ENCODE results near the gene ASIC2. TPM values are rescaled to one million over a fixed set of nuclear protein-coding genes. Genes with fewer than 3 reads are reported as not detected.

Gene ASIC2
- total RNA-seq, 2 donors from 2014 or later, result 0.48 to 1.3 TPM

DNA sequence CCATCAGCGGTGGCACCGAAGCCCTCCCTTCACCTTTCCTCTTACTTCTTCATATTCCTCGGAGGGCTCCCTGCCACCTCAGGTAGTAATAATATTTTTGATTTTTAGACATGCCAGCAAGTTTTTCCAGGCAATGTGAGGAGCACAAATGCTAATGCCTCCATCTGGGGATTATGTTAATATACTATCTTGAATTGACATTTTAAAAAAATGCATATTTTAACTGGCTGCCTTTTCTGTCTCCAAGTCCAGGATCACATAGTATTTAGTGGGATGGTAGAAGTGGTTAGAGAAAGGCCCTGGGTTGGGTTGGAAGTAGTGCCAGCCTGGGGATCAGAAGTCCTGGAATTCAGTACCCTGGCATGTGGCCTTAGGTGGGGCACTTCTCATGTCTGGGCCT, 154.5 kb downstream of the ASIC2 start:
- Histone ChIP-seq H3K9me3 (no peaks in the 10 kb centered on the region), H3K36me3 (no peaks in the 10 kb centered on the region), H3K4me1 (no peaks in the 10 kb centered on the region), H3K9ac (ENCODE audit: low read depth in 2 of 2, low read length in 2 of 2) (no peak overlapping the region), H3K27me3 (no peaks in the 10 kb centered on the region), H3K27ac (no peak overlapping the region), H3K4me3 (no peak overlapping the region)
- TF ChIP-seq, protein P1, sequence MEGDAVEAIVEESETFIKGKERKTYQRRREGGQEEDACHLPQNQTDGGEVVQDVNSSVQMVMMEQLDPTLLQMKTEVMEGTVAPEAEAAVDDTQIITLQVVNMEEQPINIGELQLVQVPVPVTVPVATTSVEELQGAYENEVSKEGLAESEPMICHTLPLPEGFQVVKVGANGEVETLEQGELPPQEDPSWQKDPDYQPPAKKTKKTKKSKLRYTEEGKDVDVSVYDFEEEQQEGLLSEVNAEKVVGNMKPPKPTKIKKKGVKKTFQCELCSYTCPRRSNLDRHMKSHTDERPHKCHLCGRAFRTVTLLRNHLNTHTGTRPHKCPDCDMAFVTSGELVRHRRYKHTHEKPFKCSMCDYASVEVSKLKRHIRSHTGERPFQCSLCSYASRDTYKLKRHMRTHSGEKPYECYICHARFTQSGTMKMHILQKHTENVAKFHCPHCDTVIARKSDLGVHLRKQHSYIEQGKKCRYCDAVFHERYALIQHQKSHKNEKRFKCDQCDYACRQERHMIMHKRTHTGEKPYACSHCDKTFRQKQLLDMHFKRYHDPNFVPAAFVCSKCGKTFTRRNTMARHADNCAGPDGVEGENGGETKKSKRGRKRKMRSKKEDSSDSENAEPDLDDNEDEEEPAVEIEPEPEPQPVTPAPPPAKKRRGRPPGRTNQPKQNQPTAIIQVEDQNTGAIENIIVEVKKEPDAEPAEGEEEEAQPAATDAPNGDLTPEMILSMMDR (IDR thresholded peaks at IDR 0.05), result no peak
- DNase-seq, result no peak
- intact Hi-C loops (cut with DNase I), result no loop called here

DNA sequence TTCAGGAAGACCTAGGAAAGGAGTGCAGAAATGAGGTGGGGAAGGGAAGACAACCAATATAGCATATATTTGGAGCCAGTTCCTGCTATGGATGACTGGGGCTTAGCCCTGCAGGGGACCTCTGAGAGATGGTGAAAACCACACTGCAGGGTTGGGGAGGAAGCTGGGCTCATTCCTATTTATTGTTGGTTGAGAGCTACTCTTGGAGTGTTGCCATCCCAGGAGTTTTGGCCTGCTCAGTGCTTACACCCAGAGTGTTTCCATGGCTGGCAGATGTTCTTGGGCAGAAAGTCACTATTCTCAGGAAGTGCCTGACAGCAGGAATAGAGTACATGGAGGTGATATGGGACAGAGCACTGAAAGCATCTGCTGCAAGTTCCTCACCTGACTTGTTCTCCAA, 155.7 kb downstream of the ASIC2 start:
- no peaks in the 10 kb centered on the region for H3K9me3 ChIP-seq
- no peaks in the 10 kb centered on the region for H3K36me3 ChIP-seq
- H3K4me3 ChIP-seq, result no peak overlapping the region
- no peak overlapping the region for H3K27ac ChIP-seq
- H3K9ac ChIP-seq (ENCODE audit: low read depth in 2 of 2, low read length in 2 of 2), result no peak overlapping the region
- no peaks in the 10 kb centered on the region for H3K4me1 ChIP-seq
- intact Hi-C loops (cut with DNase I), result no loop called here
- TF ChIP-seq, protein P1 (IDR thresholded peaks at IDR 0.05), result no peak
- H3K27me3 ChIP-seq, result no peaks in the 10 kb centered on the region
- no peak for DNase-seq

DNA sequence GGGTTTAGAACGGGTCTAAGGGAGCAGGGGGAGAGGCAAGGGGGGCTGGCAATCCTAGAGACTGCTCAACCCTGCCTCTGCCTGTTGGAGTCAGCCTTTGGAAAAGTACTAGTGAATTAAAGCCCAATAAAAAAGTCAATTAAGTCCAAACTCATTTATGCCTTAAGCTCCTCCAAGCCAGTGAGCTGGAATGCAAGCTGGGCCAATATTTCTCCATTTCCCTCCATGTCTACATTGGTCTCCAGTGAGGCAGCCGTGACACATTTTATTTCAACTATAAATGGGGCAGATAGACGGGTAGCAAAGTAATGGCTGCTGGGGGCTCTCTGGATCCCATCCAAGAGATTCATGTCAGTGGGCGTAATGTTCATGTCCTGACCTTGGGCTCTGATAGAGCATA, 157.4 kb downstream of the ASIC2 start:
- Histone ChIP-seq H3K9ac (ENCODE audit: low read depth in 2 of 2, low read length in 2 of 2) (no peak overlapping the region), H3K27me3 (no peaks in the 10 kb centered on the region), H3K9me3 (no peaks in the 10 kb centered on the region), H3K4me1 (no peaks in the 10 kb centered on the region), H3K27ac (no peak overlapping the region), H3K4me3 (no peak overlapping the region), H3K36me3 (no peaks in the 10 kb centered on the region)
- intact Hi-C loops (cut with DNase I), result no loop called here
- TF ChIP-seq, protein P1 (IDR thresholded peaks at IDR 0.05), result no peak
- no peak for DNase-seq

DNA sequence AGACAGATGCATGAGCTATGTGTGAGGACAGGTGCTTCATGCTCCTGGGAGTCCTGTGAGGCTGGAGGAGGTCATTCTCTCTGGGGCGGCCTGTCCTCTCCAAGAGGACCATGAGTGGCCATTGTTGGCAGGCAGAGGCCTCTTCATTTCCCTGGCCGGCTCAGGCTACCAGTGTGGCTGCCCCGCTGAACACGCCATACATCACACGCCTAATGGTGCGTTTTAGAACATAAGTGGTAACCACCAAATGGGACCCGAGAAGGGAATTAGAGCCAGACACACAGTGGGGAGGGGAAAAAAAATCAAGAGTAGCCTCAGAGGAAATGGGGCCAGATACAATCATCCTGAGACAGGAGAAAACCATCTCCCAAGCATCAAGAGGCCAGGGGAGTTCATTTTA, 161.5 kb downstream of the ASIC2 start:
- Histone ChIP-seq H3K27me3 (no peaks in the 10 kb centered on the region), H3K9ac (ENCODE audit: low read depth in 2 of 2, low read length in 2 of 2) (no peak overlapping the region), H3K4me1 (no peaks in the 10 kb centered on the region), H3K27ac (no peak overlapping the region), H3K9me3 (no peaks in the 10 kb centered on the region), H3K36me3 (no peaks in the 10 kb centered on the region), H3K4me3 (no peak overlapping the region)
- intact Hi-C loops (cut with DNase I), result no loop called here
- DNase-seq, result no peak
- TF ChIP-seq, protein P1 (IDR thresholded peaks at IDR 0.05), result no peak

DNA sequence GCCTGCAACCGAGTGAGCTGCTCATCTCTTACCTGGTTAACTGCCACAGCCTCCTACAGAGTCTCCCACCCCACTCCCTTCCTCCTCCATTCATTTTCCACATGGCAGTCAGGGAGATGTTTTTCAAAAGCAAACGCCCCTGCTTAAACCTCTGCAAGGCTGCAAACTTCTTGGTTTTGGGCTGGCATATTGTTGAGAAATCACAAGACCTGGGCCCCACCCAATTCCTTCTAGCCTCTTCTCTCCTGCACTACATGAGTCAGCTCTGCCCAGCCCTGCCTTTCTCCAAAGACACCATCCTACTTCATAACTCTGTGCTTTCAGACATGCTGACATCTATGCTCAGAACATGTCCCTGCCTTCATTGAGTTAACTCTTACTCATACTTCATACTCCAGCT, 165.4 kb downstream of the ASIC2 start:
- no peak for DNase-seq
- H3K27ac ChIP-seq, result no peak overlapping the region
- H3K9me3 ChIP-seq, result no peaks in the 10 kb centered on the region
- no peak overlapping the region for H3K9ac ChIP-seq (ENCODE audit: low read depth in 2 of 2, low read length in 2 of 2)
- no peak overlapping the region for H3K4me3 ChIP-seq
- H3K36me3 ChIP-seq, result no peaks in the 10 kb centered on the region
- no peaks in the 10 kb centered on the region for H3K4me1 ChIP-seq
- TF ChIP-seq, protein P1 (IDR thresholded peaks at IDR 0.05), result no peak
- no peaks in the 10 kb centered on the region for H3K27me3 ChIP-seq
- intact Hi-C loops (cut with DNase I), result no loop called here

DNA sequence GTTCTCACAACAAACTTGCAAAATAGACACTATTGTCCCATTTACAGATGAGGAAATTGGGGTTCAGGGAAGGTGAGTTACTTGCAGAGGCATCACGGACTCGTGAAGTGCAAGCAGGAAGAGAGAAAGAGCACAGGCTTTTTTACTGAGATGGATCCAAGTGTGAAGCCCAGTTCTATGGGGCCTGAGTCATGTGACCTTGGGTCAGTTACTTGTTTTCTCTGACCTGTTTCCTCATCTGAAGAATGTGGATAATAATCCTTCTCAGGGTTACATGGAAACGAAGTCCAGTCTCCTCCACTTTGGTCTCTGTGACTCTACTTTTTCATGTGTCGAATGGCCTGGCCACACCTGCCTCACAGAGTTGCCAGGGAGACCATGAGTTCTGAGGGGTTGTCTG, 167.0 kb downstream of the ASIC2 start:
- Histone ChIP-seq H3K4me3 (no peak overlapping the region), H3K9ac (ENCODE audit: low read depth in 2 of 2, low read length in 2 of 2) (no peak overlapping the region), H3K27ac (no peak overlapping the region), H3K4me1 (no peaks in the 10 kb centered on the region), H3K36me3 (no peaks in the 10 kb centered on the region), H3K9me3 (no peaks in the 10 kb centered on the region), H3K27me3 (no peaks in the 10 kb centered on the region)
- intact Hi-C loops (cut with DNase I), result no loop called here
- TF ChIP-seq, protein P1 (IDR thresholded peaks at IDR 0.05), result no peak
- no peak for DNase-seq
